Stimulated activated naive CD4-positive, alpha-beta T cell (primary cell): Measurements from ENCODE around the gene C1QTNF12.

Source experiments
- DNase-seq, 6 experiments: peaks; one replicate each; lab custom pipeline; 2025; lab: John Stamatoyannopoulos, UW

C1QTNF12 gene

DNA sequence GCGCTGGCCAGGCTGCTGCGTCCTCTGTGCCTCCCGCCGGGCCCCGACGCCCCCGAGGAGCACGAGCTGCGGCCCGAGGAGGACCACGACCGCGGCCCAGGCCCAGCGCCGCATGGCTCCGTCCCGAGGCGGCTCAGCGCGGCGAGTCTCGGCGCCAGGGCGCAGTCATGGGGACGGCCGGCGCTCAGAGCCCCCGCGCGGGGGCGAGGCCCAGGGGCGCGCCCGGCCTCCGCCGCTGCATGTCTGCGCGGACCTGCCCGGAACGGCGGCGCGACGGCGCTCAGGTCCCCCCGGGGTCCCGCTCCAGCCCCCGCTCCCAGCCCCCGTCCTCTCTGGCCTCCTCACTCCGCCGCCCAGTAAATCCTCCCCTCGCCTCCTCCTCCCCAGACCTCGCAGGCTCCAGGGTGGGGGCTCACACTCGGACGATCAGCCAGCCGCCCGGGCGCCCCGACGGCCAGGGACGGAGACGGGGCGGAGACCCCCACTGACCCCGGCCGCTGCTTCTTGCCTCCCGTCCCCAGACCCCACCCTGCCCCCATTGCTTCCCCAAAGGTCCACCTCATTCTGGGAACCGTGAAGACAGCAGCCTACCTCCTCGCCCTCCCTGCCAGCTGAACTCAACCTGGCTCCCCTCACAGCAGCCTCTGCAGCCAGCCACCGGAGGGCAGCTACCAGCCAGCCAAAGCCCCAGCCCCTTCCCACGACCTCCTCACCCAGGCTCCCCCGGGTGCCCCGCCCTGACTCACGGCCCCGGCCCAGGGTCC, at the start of gene C1QTNF12:
TSS of gene C1QTNF12 (minus strand) at position 146 of the 764 bp plus-strand sequence. CDS start at position 114, 32 bp downstream.
- no peak for DNase-seq

GRCh38 chr1:1295154-1295923, 48.8 kb upstream of the C1QTNF12 start:
- DNase-seq, result no peak

GRCh38 chr1:1294250-1294890, 47.8 kb upstream of the C1QTNF12 start:
- no peak for DNase-seq

DNA sequence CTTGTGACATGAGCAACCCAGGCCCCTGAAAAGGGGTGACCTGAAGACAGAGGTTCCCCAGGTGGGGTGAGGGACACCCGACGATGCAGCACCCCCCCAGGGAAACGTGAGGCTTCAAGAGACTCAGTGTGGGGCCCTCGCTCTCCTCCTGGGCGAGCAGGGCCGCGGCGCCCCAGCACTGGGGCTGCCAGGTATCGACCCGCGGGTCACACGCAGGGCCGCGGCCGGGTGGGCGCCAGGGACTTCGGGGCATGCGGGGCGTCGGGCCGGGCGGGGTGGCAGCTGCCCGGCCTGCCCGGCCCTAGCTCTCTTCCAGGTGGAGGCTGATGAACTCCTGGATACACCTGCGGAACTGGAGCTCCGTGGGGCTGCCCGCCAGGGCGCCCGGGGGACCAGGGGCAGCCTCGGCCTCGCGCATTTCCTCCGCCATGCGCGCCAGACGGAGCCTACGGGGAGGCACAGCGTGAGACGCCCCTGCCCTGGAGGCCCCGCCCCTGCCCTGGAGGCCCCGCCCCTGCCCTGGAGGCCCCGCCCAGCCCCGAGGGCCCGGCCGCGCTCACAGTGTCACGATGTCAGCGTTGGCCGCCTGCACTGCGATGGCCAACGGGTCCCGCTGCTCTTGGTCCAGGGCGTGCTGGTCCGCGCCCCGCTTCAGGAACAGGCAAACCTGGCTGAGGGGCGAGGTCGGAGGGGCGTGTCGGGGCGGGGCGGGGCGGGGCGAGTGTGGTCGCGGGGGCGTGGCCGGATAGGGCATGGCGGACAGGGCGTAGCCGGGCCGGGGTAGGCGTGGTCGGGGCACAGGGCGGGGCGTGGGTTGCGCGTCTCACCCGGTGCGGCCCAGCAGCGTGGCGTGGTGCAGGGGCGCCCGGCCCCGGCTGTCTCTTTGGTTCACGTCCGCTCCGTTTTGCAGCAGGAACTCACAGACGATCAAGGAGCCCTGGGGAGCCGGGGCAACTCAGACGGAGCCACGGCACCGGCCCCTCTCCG, 47.0 kb upstream of the C1QTNF12 start:
- no peak for DNase-seq

GRCh38 chr1:1292851-1293250, 46.3 kb upstream of the C1QTNF12 start:
- DNase-seq, result no peak

GRCh38 chr1:1292442-1292779, 45.9 kb upstream of the C1QTNF12 start:
- no peak for DNase-seq

DNA sequence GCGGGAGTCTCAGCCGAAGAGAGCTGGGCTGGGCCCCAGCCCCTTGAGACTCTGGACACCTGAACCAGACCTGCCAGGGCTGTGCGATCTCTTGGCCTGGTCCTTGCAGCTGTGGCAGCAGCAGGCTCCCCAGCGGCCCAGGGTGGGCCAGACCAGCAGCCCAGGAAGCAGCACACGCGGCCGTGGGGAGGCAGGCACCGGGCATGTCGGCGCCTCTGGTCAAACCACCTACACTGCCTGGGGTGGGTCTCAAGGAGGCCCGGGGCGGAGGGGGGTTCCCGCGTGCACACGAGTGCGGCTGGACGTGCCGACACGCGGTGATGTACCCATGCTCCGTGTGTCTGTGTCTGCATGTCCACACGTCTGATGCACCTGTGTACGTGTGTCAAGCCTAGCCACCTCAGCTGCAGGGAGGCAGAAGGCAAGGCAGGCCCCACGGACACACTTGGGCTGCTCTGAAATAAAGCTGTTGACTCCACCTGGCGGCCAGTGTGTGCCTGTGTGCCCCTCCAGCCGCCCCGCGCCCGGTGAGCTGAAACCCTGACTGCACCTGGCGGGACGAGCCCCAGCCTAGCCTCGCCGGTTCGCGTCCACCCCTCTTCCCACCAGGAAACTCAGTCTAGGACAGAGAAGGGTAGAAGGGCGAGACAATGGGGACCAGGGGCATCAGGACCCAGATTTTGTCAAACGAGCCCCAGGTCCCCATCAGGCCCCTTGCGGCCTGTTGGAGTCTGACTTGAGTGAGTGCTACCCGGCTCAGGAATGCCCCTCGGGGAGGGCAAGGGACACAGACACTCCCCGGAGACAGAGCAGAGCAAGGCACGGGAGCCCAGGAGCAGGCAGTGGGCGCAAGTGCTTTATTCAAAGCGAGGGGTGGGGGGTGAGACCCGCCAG, 45.3 kb upstream of the C1QTNF12 start:
- DNase-seq, result peak; percentile 29 to 65 (median 48)

DNA sequence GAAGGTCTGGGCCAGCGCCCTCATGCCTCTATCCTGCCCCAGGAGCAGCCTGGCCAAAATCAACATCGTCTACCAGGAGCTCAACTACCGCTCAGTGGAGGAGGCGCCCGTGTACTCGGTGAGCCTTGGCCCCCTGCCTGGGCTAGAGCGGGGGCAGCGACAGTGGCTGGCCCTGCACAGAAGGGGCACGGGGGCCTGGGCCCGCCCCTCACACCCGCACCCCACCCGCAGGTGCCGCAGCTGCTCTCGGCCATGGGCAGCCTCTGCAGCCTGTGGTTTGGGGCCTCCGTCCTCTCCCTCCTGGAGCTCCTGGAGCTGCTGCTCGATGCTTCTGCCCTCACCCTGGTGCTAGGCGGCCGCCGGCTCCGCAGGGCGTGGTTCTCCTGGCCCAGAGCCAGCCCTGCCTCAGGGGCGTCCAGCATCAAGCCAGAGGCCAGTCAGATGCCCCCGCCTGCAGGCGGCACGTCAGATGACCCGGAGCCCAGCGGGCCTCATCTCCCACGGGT, 44.6 kb upstream of the C1QTNF12 start:
- DNase-seq, result no peak

- peak; percentile 16 to 53 (median 42) for DNase-seq
Observed at GRCh38 chr1:1290238-1290731, 43.8 kb upstream of the C1QTNF12 start.

- DNase-seq, result no peak
Observed at GRCh38 chr1:1287288-1288110, 41.0 kb upstream of the C1QTNF12 start.

GRCh38 chr1:1286313-1287261, 40.1 kb upstream of the C1QTNF12 start:
- no peak for DNase-seq

DNA sequence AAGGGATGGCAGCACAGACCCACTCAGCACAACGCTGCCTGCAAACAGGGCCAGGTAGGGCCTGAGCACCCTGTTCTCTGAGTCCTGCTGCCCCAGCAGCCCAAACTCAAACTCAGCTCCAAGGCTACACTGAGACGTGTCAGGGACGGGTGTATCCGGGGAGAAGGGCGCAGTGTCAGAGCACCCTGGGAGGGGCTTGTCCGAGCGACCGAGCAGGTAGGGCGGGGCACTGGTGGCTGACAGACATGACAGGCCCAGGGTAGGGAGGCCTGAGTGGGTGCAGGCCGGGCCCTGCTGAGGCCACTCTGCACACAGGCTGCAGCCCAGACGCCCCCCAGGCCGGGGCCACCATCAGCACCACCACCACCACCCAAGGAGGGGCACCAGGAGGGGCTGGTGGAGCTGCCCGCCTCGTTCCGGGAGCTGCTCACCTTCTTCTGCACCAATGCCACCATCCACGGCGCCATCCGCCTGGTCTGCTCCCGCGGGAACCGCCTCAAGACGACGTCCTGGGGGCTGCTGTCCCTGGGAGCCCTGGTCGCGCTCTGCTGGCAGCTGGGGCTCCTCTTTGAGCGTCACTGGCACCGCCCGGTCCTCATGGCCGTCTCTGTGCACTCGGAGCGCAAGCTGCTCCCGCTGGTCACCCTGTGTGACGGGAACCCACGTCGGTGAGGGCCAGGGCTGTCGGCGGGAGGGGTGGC, 39.2 kb upstream of the C1QTNF12 start:
- DNase-seq, result no peak

GRCh38 chr1:1285102-1285571, 38.6 kb upstream of the C1QTNF12 start:
- no peak for DNase-seq

GRCh38 chr1:1284221-1285101, 37.9 kb upstream of the C1QTNF12 start:
- no peak for DNase-seq

GRCh38 chr1:1283821-1284220, 37.3 kb upstream of the C1QTNF12 start:
- no peak for DNase-seq

DNA sequence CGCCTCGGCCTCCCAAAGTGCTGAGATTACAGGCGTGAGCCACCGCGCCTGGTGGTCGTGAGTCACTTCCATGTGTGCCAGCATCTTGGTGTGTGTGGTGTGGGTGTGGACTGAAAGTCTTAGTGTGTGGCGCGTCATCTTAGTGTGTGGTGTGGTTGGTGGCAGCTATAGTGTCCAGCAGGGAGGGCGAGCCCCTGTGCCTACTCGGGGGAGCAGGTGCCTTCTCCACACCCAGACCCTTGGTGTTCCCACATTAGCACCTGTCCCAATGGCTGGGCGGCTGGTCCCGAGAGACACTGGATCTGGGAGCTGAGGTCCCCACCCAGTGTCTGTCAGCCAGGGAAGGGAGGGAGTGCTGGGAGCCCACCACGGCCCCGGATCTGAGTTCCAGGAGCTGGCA, 36.5 kb upstream of the C1QTNF12 start:
- DNase-seq, result no peak
